HepG2 (cell line): ENCODE measurements around the gene SEC24B. TPM values are rescaled to one million over a fixed set of nuclear protein-coding genes. Genes with fewer than 3 reads are reported as not detected.
A peak's percentile ranks its signal among the peaks of the same experiment; 100 is the strongest.

Source experiments
- ARID5B ChIP-seq: IDR thresholded peaks from 2 replicates; pipeline ENCODE4 v1.4.0; 2020; ENCODE audit warnings: mild to moderate bottlenecking, missing genetic modification reagents
- CREM ChIP-seq, 2 experiments: sonication (generic) in 1 of 2; formaldehyde crosslinking in 1 of 2; IDR thresholded peaks; 2 replicates each; pipeline versions ENCODE4 v1.4.0 to v1.6.1; 2016 to 2020; ENCODE audit warnings: antibody characterized with exemption in 1 of 2, mild to moderate bottlenecking in 1 of 2, missing genetic modification reagents in 1 of 2
- FOSL1 ChIP-seq: sonication (generic); formaldehyde crosslinking; IDR thresholded peaks from 2 replicates; pipeline ENCODE4 v1.9.0; 2021; ENCODE audit warnings: missing genetic modification reagents, borderline replicate concordance
- HNF4G ChIP-seq, 2 experiments: sonication (generic) in 1 of 2; formaldehyde crosslinking in 1 of 2; IDR thresholded peaks; 2 replicates each; pipeline versions ENCODE4 v1.4.0 to v1.6.1; 2011 to 2020; ENCODE audit warnings: borderline replicate concordance in 2 of 2, low read depth in 2 of 2, mild to moderate bottlenecking in 2 of 2, low read length in 1 of 2, missing genetic modification reagents in 1 of 2, moderate library complexity in 1 of 2
- KMT2B ChIP-seq: IDR thresholded peaks from 2 replicates; pipeline ENCODE4 v1.6.1; 2016; ENCODE audit warnings: missing genetic modification reagents, missing compliant biosample characterization
- MLLT10 ChIP-seq: sonication (generic); formaldehyde crosslinking; IDR thresholded peaks from 2 replicates; pipeline ENCODE4 v1.4.0; 2020; ENCODE audit warnings: missing genetic modification reagents
- SIX1 ChIP-seq: sonication (generic); formaldehyde crosslinking; IDR thresholded peaks from 2 replicates; pipeline ENCODE4 v1.4.0; 2020; ENCODE audit warnings: missing genetic modification reagents, borderline replicate concordance
- SP140L ChIP-seq: sonication (generic); formaldehyde crosslinking; IDR thresholded peaks from 2 replicates; pipeline ENCODE4 v1.4.0; 2020; ENCODE audit warnings: missing genetic modification reagents, borderline replicate concordance
- SSRP1 ChIP-seq: IDR thresholded peaks from 2 replicates; pipeline ENCODE4 v1.6.1; 2016; ENCODE audit warnings: control low read depth
- TEAD3 ChIP-seq: optimal IDR thresholded peaks from 2 replicates; pipeline ENCODE3; 2016; ENCODE audit warnings: borderline replicate concordance
- ZFAT ChIP-seq: sonication (generic); formaldehyde crosslinking; conservative IDR thresholded peaks from 2 replicates; pipeline ENCODE4 v1.8.1; 2023; ENCODE audit warnings: missing genetic modification reagents, inconsistent platforms
- ZNF468 ChIP-seq: sonication (generic); formaldehyde crosslinking; IDR thresholded peaks from 2 replicates; pipeline ENCODE4 v1.8.0; 2022; ENCODE audit warnings: mild to moderate bottlenecking, moderate library complexity, missing genetic modification reagents
- ZNF609 ChIP-seq: sonication (generic); formaldehyde crosslinking; IDR thresholded peaks from 2 replicates; pipeline ENCODE4 v1.4.0; 2020; ENCODE audit warnings: mild to moderate bottlenecking, missing genetic modification reagents, borderline replicate concordance
- ZNF816 ChIP-seq: sonication (generic); formaldehyde crosslinking; IDR thresholded peaks from 2 replicates; pipeline ENCODE4 v1.8.0; 2022; ENCODE audit warnings: missing genetic modification reagents, mild to moderate bottlenecking, borderline replicate concordance
- polyA plus RNA-seq, 8 experiments: library from polyadenylated mRNA; depleted of rRNA in 3 of 8; stranded (reverse) in 7 of 8; unstranded in 1 of 8; fragments of >200 nt; fragmentation: Illumina TruSeq in 4 of 8; extraction: Trizol in 4 of 8; gene quantifications; 2 replicates each; pipeline versions ENCODE4 v1.2.1 to v1.2.3, GENCODE V29; 2011 to 2016; ENCODE audit warnings: low read depth in 4 of 8, missing spikeins in 1 of 8, mixed read lengths in 1 of 8; ENCODE audit not compliant: insufficient read depth in 1 of 8
- total RNA-seq, 5 experiments: library from RNA; depleted of rRNA; stranded (reverse); fragments of >200 nt; fragmentation: Illumina TruSeq; extraction: Trizol; gene quantifications; 2 replicates each; pipeline ENCODE4 v1.2.3, GENCODE V29; 2016; ENCODE audit warnings: low read depth in 1 of 5
- TF ChIP-seq, protein P1 (sequence below): sonication (generic); formaldehyde crosslinking; IDR thresholded peaks from 2 replicates; pipeline ENCODE4 v1.8.0; 2022; ENCODE audit warnings: missing genetic modification reagents, low read depth, mild to moderate bottlenecking, borderline replicate concordance

The SEC24B gene
- total and polyA plus RNA-seq, 2 of the 13 experiments (the other 11 are each of a cell fraction or from before 2014, with no cell fraction given): 14.6 to 39.0 TPM

GRCh38 chr4:109433205-109434006 lies at the start of gene SEC24B (continued):
- TF ChIP-seq ARID5B (CRISPR knock-in tag) (peak; percentile 49), KMT2B (no peak), HNF4G (IDR thresholded peaks at IDR 0.05; ENCODE audit: borderline replicate concordance, low read depth, low read length) (no peak), HNF4G (CRISPR knock-in tag; IDR thresholded peaks at IDR 0.05; ENCODE audit: borderline replicate concordance, low read depth) (no peak), SIX1 (CRISPR knock-in tag) (no peak), ZNF816 (no peak), ZFAT (no peak), ZNF609 (no peak), ZNF468 (peak; percentile 86; the same call in 1 of the 2 replicates), FOSL1 (CRISPR knock-in tag) (no peak), TEAD3 (CRISPR knock-in tag) (no peak), CREM (IDR thresholded peaks at IDR 0.05) (no peak), CREM (CRISPR knock-in tag; IDR thresholded peaks at IDR 0.05) (no peak), SP140L (no peak), MLLT10 (CRISPR knock-in tag) (no peak), SSRP1 (CRISPR knock-in tag) (no peak)
- TF ChIP-seq, protein P1, sequence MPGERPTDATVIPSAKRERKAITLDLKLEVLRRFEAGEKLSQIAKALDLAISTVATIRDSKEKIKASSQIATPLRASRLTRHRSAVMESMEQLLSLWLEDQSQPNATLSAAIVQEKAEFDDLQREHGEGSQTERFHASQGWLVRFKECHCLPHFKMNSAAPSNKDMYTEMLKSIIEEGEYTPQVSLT: no peak; the same call in 1 of the 2 replicates
